B cell (primary cell): Measurements from ENCODE around the gene AEBP2.

Source experiments
- EZH2 ChIP-seq: IDR thresholded peaks from 2 replicates; pipeline ENCODE4 v1.6.1; 2012; ENCODE audit warnings: borderline replicate concordance, low read depth, mild to moderate bottlenecking, moderate library complexity, low read length; ENCODE audit not compliant: insufficient read depth, poor library complexity, severe bottlenecking
- TF ChIP-seq, protein P1 (sequence below): fragments of 200-600 bp; IDR thresholded peaks from one replicate; pipeline ENCODE4 v1.8.0; 2022; ENCODE audit warnings: antibody characterized with exemption, mild to moderate bottlenecking

DNA sequence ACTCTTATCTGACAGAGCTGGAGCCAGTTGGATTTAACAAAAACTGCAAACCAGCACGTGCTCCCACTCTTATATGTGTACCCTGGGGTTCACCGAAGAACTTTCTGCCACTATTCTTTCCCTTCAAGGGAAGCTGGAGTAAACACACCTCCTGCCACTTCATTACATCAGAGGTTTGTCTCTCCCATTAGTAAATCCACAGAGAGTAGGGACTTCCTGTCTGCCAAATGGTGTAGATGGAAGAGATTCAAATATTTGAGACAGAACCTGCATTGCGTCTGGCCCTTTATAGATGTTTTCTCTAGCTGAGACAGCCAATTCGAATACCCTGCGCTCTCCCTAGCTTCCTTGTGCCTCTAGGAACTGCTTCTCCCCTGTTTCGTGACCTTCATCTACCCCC lies 29.1 kb upstream of the AEBP2 start:
- TF ChIP-seq, protein P1, sequence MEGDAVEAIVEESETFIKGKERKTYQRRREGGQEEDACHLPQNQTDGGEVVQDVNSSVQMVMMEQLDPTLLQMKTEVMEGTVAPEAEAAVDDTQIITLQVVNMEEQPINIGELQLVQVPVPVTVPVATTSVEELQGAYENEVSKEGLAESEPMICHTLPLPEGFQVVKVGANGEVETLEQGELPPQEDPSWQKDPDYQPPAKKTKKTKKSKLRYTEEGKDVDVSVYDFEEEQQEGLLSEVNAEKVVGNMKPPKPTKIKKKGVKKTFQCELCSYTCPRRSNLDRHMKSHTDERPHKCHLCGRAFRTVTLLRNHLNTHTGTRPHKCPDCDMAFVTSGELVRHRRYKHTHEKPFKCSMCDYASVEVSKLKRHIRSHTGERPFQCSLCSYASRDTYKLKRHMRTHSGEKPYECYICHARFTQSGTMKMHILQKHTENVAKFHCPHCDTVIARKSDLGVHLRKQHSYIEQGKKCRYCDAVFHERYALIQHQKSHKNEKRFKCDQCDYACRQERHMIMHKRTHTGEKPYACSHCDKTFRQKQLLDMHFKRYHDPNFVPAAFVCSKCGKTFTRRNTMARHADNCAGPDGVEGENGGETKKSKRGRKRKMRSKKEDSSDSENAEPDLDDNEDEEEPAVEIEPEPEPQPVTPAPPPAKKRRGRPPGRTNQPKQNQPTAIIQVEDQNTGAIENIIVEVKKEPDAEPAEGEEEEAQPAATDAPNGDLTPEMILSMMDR: no peak
- no peak for TF ChIP-seq EZH2
